Hematopoietic multipotent progenitor cell treated with erythropoietin and hydrocortisone succinate and interleukin-3 and kit ligand, for 17 days (in vitro differentiated cells): Measurements from ENCODE around the gene PPP1CB.
"Not testable (repeated sequence)": the region's sequence is repeated elsewhere in the genome, so short reads cannot be mapped to it uniquely, and the experiment has no call there.

Experiments used
- DNase-seq: peaks from one replicate; pipeline ENCODE4 v3.0.0-alpha.2; 2015; ENCODE audit warnings: low spot score

Gene PPP1CB

DNA sequence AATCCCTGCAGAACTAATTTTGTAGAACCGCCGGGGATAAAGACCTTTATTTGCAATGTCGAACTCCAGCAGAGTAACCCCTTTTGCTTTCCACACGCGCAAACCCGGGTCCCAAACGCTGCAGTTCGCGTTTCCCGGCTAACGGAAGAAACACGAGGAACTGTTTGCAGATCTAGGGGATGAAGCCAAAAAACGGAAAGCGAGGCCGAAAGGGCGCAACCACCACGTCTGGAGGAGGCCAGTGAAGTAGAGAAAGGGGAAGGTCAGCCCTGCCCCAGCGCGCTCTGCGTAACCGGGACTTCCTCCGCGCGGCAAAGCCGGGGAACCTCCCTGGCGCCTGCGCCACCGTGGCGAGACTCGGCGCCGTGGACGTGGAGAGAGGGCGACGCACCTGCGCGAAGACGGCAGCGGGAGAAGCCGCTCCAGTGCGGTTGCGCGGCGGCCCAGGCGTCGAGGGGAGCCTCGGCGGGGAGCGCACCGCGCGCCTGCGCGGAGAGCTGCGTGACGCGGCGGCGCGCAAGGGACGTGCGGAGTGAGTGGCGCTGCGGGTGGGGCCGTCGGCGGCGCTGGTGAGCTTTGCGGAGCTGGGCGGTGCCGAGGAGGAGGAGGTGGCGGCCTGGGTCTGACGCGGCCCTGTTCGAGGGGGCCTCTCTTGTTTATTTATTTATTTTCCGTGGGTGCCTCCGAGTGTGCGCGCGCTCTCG is at the start of gene PPP1CB:
TSS of gene PPP1CB (plus strand) at position 579 of the 704 bp plus-strand sequence. CDS start 295 bp downstream, outside the sequence.
- peak; percentile 98 for DNase-seq

DNA sequence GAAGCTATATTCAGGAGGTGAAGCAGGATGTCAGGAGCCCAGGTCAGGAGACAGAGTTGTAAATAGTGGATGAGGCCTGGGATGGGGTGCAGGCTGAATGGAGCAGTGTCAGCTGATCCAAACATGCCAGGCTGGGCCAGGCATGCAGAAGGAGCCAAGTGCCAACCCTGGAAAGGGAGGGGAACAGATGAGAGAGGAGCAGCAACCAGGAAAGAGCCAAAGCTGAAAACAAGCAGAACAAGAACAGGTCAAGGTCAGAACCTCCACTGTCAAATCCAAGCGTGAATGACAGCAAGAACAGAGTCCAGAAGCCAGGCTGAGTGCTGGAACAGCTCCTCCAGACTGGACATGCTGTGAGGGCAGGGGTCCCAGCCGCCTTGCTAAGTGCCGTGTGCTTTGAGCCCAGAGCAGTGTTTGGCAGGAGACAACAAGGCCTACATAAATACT is 49.2 kb upstream of the PPP1CB start:
- DNase-seq = no peak

DNA sequence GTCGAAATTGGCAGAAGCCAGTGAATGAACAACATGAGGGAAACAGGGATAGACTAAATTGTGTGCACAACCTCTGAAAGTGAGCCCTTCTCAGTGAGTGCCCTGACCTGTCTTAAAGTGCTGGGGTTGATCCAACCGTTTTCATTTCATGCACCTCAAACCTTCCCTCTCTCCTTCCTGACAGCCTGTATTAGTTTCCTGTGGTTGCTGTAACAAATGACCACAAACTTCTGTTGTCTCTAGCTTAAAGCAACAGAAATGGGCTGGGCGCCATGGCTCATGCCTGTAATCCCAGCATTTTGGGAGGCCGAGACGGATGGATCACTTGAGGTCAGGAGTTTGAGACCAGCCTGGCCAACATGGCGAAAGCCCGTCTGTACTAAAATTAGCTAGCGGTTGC is 48.8 kb upstream of the PPP1CB start:
- DNase-seq = no peak

GRCh38 chr2:28704621-28705020 is 47.0 kb upstream of the PPP1CB start:
- DNase-seq = no peak

DNA sequence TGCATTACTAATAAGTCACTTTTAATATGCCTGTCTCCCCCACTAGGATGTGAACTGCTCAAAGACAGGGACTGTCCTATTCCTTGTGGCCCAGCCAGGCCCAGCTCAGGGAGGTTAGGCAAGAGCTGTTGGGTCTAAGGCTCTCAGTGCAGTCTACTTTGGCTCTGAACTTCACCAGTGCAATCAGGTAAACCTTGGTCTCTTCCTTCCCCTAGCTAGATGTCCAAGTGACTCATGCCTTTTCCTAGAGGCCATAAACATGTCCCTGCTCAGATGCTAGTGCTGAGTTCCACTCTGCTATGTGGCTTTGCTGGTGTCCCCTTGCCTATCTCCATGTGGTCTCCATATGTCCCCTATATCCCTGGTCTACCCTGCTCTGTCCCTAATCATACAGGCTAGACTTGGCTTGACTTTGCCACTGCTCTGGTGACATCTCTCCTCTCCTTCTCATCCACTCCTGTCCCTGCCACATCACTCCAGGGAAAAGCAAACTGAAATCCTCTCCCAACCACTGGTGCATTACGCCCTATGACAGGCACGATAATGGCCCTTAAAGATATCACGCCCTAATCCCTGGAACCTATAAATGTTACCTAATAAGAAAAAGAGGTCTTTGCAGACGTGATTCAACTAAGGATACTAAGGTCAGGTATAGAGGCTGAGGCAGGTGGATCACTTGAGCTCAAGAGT is 45.7 kb upstream of the PPP1CB start:
- no peak for DNase-seq

- no peak for DNase-seq
These were observed 44.0 kb upstream of the PPP1CB start for GRCh38 chr2:28707592-28707991.

DNA sequence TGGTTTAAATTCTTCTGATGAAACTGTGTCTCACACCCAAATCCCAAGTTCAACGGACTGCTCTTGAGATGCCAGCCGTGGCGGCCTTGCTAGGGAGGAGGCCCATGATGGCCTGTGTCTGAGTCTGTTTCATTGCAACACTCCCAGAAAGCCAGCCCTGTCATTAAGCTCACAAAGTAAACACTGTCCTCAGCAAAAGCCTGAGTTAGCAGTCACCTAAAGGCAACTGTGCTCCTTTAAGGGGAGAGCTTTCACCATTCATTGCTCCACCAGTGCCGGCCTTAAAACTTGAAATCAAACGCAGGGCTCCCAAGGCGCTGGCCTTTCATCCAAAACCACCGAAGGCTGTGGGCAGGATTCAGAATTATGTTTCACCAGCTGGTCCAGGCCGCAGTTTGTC is 42.5 kb upstream of the PPP1CB start:
- DNase-seq = no peak

- no peak for DNase-seq
These were observed 41.1 kb upstream of the PPP1CB start for GRCh38 chr2:28710545-28710944.

- no peak for DNase-seq
These were observed 37.9 kb upstream of the PPP1CB start for GRCh38 chr2:28713577-28714298.

- no peak for DNase-seq
These were observed 35.3 kb upstream of the PPP1CB start for GRCh38 chr2:28716265-28716865.

GRCh38 chr2:28717339-28717758 is 34.3 kb upstream of the PPP1CB start:
- DNase-seq = no peak

DNA sequence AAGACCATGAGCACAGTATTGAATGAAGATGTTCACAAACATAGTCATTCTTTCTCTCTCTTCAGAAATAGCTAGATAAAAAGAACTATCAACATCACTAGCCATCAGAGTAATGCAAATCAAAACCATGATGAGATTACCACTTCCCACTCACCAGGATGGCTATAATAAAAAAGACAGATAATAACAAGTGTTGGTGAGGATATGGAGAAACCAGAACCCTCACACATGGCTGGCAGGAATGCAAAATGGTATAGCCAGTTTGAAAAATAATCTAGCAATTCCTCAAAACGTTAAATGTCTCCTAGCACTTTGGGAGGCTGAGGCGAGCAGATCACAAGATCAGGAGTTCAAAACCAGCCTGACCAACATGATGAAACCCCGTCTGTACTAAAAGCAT is 31.3 kb upstream of the PPP1CB start:
- no peak for DNase-seq

DNA sequence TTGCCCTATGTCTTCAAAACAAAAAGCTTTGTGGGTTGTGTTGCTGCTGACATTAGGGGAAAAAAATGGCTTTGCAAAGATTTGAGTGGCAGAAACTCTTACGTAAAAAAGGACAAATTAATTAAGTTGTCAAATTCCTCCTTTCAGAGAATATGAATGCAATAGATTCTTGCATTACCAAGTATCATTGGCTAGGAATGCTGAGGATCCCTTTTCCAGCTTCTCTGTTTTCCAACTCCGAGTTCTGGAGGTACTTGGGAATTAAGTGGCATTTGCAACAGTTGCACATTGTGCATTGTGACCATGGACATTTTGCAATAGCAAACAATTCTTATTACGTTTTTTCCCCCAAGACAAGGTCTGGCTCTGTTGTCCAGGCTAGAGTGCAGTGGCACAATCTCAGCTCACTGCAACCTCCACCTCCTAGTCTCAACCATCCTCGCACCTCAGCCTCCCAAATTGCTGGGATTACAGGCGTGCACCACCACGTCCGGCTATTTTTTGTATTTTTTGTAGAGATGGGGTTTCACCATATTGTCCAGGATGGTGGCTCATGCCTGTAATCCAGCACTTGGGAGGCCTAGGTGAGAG is 29.9 kb upstream of the PPP1CB start:
- DNase-seq = no peak

- no peak for DNase-seq
These were observed 26.5 kb upstream of the PPP1CB start for GRCh38 chr2:28725021-28725711.

DNA sequence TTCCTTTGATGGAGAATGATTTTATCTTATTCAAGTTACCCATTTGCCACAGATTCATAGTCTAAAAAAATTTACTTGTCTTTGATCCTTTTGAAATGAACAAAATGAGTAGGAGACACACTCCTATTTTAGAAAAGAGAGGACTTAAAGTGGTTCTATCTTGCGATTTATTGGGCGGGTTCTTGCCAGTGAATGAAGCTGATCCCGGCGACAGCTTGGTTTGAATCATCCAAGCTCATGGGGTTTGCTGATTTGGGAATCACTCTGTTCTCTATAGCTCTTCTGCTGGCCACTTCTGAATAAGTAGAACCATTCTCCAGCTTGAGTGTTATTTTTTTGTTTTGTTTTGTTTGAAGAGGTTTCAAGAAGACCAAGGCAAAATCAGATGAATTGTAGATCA is 25.5 kb upstream of the PPP1CB start:
- no peak for DNase-seq

DNA sequence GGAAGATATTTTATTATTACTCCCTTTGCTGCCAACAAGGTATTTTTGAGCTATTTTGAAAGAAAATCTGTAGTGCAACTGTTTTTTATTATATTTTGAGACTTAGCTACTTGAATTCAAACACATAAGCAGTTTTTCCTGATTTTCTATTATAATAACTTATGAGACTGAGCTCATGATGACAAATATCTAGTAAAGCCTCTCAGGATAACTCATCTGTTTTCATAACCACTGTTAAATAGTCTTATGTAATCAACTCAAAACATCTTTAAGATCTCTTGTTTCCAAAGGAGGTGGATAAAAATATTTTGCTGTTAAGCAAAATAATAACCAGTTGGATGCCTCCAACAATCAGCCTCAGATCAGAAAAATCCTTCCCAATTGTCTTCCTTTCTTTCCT is 21.9 kb upstream of the PPP1CB start:
- DNase-seq = no peak

- no peak for DNase-seq
These were observed 20.9 kb upstream of the PPP1CB start for GRCh38 chr2:28730641-28731146.

- DNase-seq = no peak
These were observed 16.1 kb upstream of the PPP1CB start for GRCh38 chr2:28735511-28735910.

GRCh38 chr2:28736034-28736433 is 15.6 kb upstream of the PPP1CB start:
- no peak for DNase-seq

DNA sequence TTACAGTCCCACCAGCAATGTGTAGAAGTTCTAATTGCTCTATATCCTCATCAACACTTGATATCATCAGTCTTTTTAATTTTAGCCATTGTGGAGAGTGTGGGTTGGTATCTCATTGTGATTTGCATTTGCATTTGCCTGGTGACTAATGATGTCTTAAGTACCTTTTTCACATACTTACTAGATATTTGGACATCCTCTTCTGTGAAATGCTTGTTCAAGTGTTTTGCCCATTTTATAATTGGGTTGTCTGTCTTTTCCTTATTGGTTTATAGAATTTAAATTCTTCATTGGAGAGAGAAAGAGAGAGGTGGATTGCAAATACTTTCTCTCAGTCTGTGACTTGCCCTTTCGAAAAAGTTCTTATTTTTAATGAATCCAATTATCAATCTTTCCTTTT is 14.0 kb upstream of the PPP1CB start:
- no peak for DNase-seq

DNA sequence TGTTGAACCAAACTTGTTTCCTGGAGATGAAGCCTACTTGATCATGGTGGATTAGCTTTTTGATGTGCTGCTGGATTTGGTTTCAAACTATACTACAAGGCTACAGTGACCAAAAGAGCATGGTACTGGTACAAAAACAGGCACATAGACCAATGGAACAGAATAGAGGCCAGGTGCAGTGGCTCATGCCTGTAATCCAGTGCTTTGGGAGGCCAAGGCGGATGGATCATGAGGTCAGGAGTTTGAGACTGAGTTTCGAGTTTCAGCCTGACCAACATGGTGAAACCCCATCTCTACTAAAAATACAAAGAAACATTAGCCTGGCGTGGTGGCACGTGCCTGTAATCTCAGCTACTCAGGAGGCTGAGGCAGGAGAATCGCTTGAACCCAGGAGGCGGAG is 9.0 kb upstream of the PPP1CB start:
- not testable (repeated sequence) for DNase-seq
